Stimulated activated CD8-positive, alpha-beta memory T cell treated with anti-CD3 and anti-CD28 coated beads, Interleukin-7, amount 100 ng/mL, for 24 hours (primary cell): ENCODE data around the gene ARRDC2.
"Not testable (repeated sequence)": the region's sequence is repeated elsewhere in the genome, so short reads cannot be mapped to it uniquely, and the experiment has no call there.

Experiments used
- DNase-seq: peaks from one replicate; pipeline ENCODE4 v3.0.0-alpha.2; 2020; ENCODE audit warnings: low read depth

ARRDC2 gene

DNA sequence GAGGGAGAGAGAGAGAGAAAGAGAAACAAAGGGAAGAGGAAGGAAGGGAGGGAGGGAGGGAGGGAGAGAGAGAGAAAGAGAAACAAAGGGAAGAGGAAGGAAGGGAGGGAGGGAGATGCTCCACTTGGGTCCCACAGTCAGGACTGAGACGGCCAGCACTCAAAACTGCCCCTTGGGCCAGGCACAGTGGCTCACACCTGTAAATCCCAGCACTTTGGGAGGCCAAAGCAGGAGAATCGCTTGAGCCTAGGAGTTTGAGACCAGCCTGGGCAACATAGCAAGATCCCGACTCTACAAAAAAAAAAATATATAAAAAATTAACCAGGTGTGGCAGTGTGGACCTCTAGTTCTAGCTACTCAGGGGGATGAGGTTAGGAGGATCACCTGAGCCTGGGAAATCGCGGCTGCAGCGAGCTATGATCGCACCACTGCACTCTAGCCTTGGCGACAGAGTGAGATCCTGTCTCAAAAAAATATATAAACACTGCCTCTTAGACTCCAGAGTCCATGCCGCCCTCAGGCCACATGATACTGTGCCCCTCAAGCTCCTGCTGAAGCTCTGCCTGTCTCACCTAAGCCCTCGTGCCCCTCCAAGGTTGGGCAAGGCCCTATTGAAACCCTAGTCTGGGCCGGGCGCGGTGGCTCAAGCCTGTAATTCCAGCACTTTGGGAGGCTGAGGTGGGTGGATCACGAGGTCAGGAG, 8.4 kb downstream of the ARRDC2 start:
- DNase-seq, result no peak

DNA sequence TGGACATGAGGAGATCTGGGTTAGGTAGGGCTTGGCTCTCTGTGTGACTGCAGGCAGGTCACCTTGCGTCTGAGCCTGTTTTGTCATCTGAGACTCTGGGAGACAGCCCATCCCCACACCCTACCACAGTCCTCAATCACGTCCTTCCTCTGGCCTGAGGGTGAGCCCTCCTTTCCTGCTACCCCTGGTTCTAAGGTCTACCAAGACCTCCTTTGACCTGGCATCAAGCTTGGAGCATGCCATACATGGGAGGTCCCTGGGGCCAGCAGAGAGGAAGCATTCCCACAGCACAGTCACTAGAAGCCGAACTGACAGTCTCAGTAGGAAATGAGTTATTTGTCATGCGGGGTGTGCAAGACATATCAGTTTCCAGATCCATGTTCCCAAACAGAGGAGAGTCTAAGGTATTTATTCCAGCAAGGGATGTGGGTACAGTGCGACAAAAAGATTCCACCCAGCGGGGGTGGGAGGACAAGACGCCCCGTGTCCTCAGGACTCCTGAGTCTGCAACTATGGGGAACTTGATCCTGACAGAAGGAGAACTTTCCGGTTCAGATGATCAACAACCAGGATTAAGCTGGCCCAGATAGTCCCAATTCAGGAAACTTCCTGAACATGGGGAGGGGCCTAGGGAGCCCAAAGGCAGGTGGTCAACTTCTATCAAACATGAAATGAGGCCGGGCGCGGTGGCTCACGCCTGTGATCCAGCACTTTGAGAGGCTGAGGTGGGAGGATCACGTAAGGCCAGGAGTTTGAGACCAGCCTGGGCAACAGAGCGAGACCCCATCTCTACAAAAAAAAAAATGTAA, 9.5 kb downstream of the ARRDC2 start:
- DNase-seq, result no peak

DNA sequence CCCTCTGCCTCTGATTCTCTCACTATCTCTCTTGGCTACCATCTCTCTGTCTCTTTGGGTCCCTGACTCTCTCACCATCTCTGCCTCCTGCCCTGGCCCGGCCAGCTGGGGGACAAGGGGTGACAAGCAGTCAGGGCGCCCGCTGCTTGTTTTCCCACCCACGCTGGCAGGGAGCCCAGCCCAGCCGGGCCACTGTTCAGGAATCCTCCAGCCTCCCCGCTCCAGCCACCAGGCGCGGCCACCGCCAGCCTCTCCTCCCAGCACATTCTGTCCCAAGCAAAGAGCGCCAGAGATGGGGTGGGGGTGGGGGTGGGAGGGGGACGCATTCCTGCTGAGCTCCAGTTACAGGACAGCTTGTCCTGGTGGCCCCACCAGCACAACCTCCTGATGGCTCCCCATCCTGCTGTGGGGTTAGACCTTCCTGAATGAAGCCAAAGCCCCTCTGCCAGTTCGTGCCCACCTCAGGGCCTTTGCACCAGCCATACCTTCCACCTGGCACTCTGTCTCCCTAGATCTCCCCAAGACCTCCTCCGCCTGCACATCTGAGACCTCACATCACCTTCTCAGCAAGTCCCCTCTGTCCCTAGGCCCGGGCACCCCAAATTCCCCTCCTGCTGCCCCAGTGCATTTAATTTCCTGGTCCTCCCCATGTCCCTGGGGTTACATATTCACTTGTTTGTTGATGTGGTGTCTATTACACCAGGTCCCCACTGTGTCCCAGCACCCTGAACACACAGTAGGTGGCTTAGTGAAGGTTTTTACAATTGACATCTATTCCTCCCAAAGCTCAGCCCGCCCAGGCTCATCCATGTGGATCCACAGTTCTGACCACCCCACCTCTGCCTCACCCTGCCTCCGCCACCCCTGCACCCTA, 12.5 kb downstream of the ARRDC2 start:
- no peak for DNase-seq

DNA sequence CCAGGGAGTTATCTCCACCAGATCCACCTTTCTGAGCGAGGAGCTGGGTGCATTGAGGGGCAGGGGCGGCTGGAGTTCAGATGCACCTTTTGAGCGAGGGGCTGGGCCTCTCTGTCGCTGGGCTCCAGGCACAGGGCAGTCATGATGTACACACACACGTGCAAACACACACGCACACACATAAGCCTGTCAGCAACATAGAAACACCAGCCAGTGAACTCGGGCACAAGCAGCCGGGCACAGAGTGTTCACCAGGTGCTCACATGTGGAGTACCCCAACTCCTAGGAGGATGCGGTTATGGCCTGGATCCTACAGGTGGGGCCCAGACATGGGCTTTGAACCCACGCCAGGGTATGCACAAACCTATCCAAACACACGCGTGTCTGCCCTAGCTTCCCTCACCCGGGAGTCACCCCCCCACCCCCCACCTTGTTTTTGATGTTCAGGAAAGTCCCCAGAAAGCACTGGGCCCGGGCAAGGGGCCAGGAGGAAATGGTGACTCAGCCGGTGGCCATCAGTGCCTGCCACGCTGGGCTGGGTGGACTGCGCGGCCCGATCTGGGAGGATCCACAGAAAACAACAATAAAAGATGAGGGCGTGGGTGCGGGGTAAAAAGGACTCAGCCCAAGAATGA, 13.3 kb downstream of the ARRDC2 start:
- no peak for DNase-seq

DNA sequence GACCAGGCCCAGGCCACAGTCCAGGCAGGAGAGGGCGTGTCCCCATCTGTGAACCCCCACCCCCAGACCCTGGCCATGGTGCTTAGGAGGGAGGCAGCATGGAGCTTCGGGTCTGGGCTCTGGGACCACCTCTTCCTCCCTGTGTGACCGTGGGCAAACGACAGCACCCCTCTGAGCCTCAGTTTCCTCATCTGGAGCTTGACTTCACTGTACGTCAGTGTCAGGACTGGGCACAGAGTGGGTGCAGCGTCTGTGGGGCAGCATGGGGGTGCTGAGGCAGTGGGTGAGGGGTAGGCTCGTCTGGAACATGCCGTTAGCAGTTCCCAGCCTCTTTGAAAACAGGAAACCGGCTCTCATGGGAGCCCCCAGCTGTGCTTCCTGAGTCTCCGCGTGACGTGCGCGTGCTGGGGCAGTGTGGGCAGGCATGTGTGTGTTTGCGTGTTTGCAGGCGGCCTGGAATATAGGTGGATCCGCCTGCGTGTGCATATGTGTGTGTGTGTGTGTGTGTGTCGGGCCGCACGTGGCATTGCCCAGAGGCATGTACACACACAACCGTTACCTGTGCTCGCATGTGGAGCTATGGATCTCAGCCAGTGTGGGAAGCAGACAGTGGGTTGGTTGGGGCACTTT, 15.8 kb downstream of the ARRDC2 start:
- DNase-seq, result no peak

DNA sequence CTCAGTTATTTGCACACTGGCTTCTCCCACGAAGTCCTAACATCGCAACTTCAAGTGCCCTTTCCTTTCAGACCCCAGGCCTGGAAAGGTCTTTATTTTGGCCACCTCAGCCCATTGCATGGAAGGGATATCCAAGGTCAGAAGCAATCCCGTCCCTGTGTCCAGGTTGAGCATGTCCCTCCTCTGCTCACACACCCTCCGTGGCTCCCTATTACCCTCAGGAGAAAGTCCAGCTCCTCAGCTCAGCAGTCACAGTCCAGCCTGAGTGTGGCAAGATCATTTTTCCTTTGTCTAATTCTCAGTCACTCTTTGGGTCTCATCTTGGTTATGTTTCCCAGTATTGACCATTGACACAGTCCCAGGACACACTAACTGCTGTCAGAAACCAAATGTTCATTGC, 19.2 kb downstream of the ARRDC2 start:
- DNase-seq, result no peak

DNA sequence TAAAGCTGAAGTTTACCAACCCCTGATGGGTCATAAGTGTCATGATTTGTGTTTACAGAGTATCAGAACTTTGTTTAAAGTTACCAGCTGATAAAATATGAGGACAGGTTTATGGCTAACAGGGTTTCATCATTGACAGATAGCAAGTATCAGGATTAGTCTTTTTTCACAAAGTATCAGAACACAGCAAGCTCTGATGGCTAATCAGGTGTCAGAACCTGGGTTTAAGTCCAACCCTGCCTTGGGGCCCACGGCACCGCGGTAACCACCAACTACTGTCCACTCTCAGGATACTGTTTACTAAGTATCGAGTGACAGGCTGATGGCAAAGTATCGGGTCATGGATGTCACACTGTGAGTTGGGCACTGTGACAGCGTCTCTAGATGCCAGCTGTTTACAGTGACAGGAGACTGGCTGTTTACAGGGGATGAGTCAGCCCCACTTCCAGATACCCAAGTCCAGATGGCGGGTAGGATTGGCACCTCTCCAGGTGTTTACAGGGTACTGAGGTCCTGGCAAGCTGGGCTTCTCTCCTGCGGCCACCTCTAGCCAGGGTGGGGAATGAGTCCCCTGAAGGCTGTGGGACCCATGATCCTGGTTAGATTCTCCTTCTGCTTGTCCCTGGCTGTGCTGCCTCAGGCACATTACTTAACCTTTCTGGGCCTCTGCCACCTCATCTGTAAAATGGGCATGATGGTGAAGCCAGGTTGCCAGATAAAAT, 21.8 kb downstream of the ARRDC2 start:
- DNase-seq, result no peak

DNA sequence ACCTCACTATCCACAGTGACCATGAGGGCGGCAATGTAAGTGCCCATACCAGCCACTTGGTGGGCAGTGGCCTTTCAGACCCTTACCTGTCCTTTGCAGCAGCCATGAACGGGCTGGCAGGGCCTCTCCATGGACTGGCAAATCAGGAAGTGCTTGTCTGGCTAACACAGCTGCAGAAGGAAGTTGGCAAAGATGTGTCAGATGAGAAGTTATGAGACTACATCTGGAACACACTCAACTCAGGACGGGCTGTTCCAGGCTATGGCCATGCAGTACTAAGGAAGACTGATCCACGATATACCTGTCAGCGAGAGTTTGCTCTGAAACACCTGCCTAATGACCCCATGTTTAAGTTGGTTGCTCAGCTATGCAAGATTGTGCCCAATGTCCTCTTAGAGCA, 23.4 kb downstream of the ARRDC2 start:
- not testable (repeated sequence) for DNase-seq

DNA sequence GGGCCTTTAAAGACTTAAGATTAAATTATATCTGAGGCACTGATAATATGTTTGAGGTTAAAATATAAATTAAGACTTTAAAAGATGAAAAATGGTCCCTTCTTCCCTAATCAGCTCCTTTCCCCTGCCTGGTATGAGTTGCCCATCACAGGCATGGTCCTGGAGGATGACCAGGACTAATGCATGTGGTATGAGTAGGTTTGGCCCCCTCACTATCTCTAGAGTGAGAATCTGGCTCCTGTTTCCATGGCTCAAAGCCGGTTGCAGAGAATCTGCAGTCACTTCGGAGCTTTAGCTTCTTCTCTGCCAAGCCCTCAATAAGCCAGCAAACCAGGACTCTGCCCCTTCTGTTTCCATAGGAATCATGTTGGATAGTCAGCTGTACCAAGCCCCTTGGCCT, 24.1 kb downstream of the ARRDC2 start:
- DNase-seq, result not testable (repeated sequence)

DNA sequence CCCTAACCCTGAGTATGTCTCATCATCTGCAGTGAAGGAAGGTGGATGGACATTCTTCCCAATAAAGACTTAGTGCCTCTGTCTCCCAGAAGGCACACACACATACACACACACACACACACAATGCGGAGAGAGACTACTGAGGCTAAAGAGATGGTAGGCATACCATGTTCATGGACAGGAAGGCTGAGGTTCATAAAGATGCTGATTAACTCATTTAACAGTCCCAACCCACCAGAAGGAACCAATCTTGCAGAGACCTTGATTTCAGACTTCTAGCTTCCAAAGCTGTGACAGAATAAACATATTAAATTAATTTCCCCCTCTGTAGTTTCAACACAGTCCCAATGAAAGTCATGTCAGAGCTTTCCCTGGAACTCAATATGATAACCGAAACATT, 33.1 kb downstream of the ARRDC2 start:
- DNase-seq, result no peak

DNA sequence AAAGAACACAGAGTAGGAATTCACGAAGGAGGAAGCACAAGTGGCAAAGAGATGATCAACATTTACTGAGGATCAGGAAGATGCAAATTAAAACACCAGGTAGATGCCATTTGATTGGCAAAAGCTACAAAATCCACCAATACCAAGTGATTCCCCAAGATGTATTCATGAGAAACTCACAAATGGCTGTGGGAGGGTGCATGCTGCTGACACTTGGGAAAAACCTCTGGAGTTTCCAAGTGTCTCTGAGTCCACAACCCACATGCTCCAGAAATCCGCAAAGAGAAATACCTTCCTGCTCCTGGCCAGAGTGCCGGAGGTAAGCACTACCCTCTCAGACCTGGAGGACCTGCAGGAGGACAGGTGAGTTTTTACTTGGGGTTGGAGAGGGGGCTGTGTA, 35.7 kb downstream of the ARRDC2 start:
- no peak for DNase-seq

DNA sequence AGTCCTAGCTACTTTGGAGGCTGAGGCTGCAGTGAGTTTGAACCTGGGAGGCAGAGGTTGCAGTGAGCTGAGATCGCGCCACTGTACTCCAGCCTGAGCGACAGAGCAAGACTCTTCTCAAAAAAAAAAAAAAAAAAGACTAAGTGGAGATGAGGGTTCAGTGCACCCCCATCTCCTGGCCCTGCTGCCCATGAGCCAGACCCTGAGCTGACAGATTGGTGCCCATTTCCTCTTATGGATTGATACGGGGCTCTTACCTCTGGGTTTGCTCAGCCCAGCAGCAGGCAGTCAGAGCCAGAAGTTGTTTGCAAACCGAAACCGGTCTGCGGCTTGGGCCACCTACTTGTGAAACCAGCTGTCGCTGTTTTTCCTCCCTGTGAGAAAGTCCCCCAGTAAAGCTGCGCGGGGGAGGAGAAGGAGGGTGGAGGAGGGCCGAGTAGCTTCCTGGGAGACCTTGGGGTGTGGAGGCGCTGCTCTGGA, 36.9 kb downstream of the ARRDC2 start:
- peak; percentile 81 for DNase-seq

DNA sequence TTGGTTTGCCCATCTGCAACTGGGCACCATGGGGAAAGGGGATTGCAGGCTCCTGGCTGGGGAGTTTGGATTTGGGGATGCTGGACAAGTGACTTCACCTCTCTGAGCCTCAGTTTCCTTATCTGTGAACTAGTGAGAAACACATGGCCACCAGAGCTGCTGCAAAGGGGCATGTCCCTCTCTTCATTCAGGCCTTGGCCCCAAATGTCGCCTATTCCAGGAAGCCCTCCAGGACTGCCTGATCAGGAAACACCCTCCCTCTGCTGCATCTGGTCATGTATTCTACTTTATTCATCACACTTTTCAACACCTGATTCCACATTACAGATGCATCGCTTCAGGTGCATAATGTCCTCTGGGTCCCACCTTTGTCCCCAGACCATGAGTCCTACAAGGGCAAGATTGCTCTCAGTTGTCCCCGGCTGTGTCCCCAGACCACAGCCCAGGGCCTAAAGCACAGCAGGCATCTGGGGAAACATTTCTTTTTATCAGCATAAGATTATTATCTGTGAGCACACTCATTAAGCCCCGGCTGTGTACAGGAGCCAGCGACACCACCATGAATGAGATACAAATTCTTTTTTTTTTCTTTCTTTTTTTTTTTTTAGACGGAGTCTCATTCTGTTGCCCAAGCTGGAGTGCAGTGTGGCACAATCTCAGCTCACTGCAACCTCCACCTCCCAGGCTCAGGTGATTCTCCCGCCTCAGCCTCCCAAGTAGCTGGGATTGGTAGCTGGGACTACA, 37.5 kb downstream of the ARRDC2 start:
- DNase-seq, result no peak

DNA sequence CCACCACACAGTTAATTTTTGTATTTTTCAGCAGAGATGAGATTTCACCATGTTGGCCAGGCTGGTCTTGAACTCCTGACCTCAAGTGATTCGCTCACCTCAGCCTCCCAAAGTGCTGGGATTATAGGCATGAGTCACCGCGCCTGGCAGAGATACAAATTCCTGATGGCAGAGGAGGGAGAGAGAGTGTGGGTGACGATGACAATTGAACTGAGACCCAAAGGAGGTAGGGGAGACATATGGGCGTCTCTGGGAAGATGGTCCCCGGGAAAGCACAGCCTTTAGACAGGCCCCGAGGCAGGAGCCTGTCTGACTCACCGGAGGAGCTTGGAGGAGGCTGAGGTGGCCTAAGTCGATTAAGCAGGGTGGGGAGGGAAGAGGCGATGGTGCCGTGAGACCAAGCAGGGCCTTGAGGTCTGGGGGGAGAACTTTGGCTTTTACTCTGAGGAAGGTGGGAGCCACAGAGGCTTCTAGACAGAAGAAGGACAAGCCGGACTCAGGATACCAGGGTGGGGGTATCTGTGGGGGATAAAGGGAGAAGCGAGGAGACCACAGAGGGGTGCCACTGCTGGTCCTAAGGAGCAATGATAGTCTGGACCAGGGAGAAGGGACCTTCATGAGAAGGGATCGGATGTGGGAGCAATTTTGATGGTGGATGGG, 38.2 kb downstream of the ARRDC2 start:
- no peak for DNase-seq

DNA sequence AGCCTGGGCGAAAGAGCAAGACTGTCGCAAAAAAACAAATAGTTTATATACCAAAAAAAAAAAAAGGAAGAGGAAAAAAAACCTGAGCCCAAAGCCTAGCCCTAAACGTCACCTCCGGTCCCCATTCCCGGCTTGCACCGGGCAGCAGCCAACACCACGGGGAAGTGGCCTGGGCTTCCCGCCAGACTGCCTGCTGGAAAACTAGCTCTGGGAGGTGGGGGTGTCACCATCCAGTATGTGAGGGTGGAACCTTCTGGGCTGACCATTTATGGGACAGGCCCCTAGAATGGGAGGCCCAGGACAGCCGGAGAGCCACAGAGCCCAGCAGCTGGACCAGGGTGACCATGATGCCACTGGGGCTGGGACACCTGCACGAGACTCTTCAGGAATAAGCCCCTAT, 41.4 kb downstream of the ARRDC2 start:
- no peak for DNase-seq

DNA sequence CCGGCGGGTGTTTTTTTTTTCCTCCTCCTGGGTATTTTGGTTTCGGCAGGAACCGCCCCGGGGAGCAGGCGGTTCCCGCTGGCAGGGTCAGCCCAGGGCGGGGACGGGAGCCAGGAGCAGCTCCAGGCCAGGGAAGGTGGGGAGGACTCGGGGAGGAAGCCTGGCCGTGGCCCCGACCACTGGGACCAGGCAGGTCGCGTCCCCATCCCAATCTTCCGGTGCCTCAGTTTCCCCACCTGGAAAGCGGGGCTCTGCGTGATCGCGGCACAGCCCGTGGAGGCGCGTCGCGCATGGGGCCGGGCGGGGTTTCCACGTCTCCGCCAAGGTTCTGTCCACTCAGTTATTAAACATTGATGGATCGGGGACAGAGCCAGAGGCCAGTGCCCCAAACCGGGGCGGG, 43.9 kb downstream of the ARRDC2 start:
- no peak for DNase-seq

DNA sequence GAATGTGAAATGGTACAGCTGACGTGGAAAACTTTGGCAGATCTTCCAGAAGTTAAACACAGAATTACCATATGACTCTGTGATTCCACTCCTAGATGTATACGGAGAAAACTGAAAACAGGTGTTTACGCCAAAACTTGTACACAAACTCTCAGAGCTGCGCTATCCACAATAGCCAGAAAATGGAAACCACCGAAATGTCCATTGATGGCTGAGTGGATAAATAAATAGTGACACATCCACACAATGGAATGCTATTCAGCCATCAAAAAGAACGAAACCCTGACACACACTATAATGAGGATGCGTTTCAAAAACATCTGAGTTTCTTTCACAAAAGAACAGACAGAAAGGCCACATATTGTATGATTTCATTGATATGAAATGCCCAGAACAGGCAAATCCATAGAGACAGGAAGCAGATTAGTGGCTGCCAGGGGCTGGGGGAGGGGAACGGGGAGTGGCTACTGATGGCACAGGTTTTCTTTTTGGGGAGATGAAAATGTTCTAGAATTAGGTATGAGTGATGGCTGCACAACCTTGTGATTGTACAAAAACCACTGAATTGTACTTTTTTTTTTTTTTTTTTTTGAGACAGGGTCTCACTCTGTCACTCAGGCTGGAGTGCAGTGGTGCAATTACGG, 45.7 kb downstream of the ARRDC2 start:
- DNase-seq, result no peak

DNA sequence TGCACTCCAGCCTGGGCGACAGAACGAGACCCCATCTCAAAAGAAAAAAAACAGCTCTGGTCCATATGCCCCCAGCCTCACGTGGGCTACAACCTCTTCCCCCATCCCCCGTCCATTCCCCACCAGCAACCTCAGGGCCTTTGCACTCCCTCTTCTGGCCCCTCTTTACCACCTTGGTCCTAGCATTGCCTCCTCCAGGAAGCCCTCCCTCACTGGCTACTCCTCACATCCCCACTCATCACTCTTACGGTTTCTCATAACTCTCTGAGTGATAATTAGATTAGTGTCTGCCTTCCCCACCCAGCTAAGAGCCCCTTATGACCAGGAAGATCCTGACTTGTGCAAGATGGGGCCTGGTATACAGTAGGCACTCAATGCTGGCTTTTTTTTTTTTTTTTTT, 48.0 kb downstream of the ARRDC2 start:
- DNase-seq, result no peak

DNA sequence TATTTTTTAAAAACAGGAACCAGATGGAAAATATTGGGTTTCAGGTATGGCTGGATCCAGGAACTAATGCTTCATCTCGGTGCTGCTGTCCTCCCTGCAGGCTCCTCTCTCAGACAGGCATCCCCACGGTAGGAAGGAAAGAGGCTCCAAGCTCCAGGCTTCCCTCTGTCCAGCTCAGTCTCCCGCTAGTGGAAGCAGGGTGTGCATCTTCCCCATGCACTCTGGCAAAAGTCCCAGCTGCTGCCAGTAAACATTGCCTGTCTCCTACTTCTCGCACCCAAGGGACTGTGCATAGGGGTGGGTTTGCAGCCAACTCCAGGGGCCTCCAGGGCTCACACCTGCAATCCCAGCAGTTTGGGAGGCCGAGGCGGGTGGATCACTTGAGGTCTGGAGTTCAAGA, 49.6 kb downstream of the ARRDC2 start:
- no peak for DNase-seq
